GM12878 (cell line): Measurements from ENCODE around the gene CCL19. TPM values are rescaled to one million over a fixed set of nuclear protein-coding genes. Genes with fewer than 3 reads are reported as not detected.
A peak's percentile ranks its signal among the peaks of the same experiment; 100 is the strongest.

Experiments
- DPF2 ChIP-seq: fragments of 450-650 bp; IDR thresholded peaks from 2 replicates; pipeline ENCODE4 v1.6.1; 2017; ENCODE audit warnings: mild to moderate bottlenecking
- HSF1 ChIP-seq: fragments of 150-350 bp; IDR thresholded peaks from 2 replicates; pipeline ENCODE4 v1.6.1; 2014; ENCODE audit warnings: mild to moderate bottlenecking, low read depth, low read length
- MEF2B ChIP-seq: fragments of 450-650 bp; IDR thresholded peaks from 2 replicates; pipeline ENCODE4 v1.6.1; 2018; ENCODE audit warnings: mild to moderate bottlenecking, moderate library complexity; ENCODE audit not compliant: partially characterized antibody, poor library complexity, severe bottlenecking
- PBX3 ChIP-seq: IDR thresholded peaks from 2 replicates; pipeline ENCODE4 v1.6.1; 2011; ENCODE audit warnings: mild to moderate bottlenecking, low read depth, low read length, moderate library complexity; ENCODE audit not compliant: insufficient replicate concordance
- SMC3 ChIP-seq: IDR thresholded peaks from 2 replicates; pipeline ENCODE4 v1.6.1; 2011; ENCODE audit warnings: low read length, improper control_type of control experiment, borderline replicate concordance
- SRF ChIP-seq, 2 experiments: IDR thresholded peaks; 2 replicates each; pipeline ENCODE4 v1.6.1; 2011; ENCODE audit warnings: low read depth in 2 of 2, low read length in 2 of 2, mild to moderate bottlenecking in 1 of 2, moderate library complexity in 1 of 2
- ZNF217 ChIP-seq: fragments of 450-650 bp; IDR thresholded peaks from 2 replicates; pipeline ENCODE4 v1.6.1; 2017; ENCODE audit warnings: antibody characterized with exemption, mild to moderate bottlenecking
- polyA plus RNA-seq, 11 experiments: library from polyadenylated mRNA; depleted of rRNA in 4 of 11; unstranded in 6 of 11; stranded (reverse) in 5 of 11; fragments of >200 nt; fragmentation: Nextera tagmentation in 4 of 11; fragmentation: Illumina TruSeq in 1 of 11; extraction: Ambion mirVana in 4 of 11; extraction: Trizol in 1 of 11; gene quantifications; 1 replicate in 1 of 11; 2 replicates in 10 of 11; pipeline versions ENCODE4 v1.2.1 to v1.2.3, GENCODE V29; 2011 to 2016; ENCODE audit warnings: inconsistent platforms in 2 of 11, missing spikeins in 2 of 11, low read depth in 1 of 11
- total RNA-seq, 4 experiments: library from RNA; depleted of rRNA in 3 of 4; stranded (reverse); fragments of >200 nt in 3 of 4; fragmentation: Illumina TruSeq in 1 of 4; extraction: Trizol in 1 of 4; gene quantifications; 2 replicates each; pipeline versions ENCODE4 v1.2.1 to v1.2.3, GENCODE V29; 2013 to 2021
- TF ChIP-seq, protein P1 (sequence below): IDR thresholded peaks from 2 replicates; pipeline ENCODE4 v1.6.1; 2011; ENCODE audit warnings: borderline replicate concordance, low read depth, mild to moderate bottlenecking, moderate library complexity, mixed read lengths, low read length; ENCODE audit not compliant: insufficient read depth; ENCODE audit errors: extremely low read length

Gene CCL19
- total and polyA plus RNA-seq, 10 of the 15 experiments (the other 5 are each of a cell fraction or from before 2014, with no cell fraction given), result 0.42 to 0.69 TPM; not detected in 8

- 0 out of 2 replicates have a peak, but pooled peaks have one; percentile 16 for TF ChIP-seq DPF2
- TF ChIP-seq, protein P1, sequence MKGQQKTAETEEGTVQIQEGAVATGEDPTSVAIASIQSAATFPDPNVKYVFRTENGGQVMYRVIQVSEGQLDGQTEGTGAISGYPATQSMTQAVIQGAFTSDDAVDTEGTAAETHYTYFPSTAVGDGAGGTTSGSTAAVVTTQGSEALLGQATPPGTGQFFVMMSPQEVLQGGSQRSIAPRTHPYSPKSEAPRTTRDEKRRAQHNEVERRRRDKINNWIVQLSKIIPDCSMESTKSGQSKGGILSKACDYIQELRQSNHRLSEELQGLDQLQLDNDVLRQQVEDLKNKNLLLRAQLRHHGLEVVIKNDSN, result no peak
- TF ChIP-seq SMC3, result no peak
- TF ChIP-seq HSF1, result no peak
- no peak for TF ChIP-seq SRF (IDR thresholded peaks at IDR 0.05; ENCODE audit: low read depth in 2 of 2, low read length in 2 of 2)
- peak; percentile 84 for TF ChIP-seq PBX3
- TF ChIP-seq MEF2B, result no peak
- TF ChIP-seq ZNF217, result no peak
These were observed 39.0 kb downstream of the CCL19 start, which contains the start of gene IL11RA (continued) for GRCh38 chr9:34651876-34652601.
